HG03045 (cell line): Measurements from ENCODE around the gene RASGRP1.

Experiments used
- ATAC-seq: cut with Tn5 transposase; IDR thresholded peaks from one replicate; pipeline ENCODE4 v1.9.1; 2021; ENCODE audit warnings: mild to moderate bottlenecking, moderate library complexity; ENCODE audit not compliant: unreplicated experiment

The RASGRP1 gene

GRCh38 chr15:38508647-38509046 lies 56.0 kb downstream of the RASGRP1 start:
- ATAC-seq = no peak

- ATAC-seq = no peak
These were observed 57.0 kb downstream of the RASGRP1 start for GRCh38 chr15:38507570-38507969.

- no peak for ATAC-seq
These were observed 57.6 kb downstream of the RASGRP1 start for GRCh38 chr15:38506997-38507396.

GRCh38 chr15:38504680-38505467 lies 59.7 kb downstream of the RASGRP1 start:
- ATAC-seq = no peak

- ATAC-seq = no peak
These were observed 61.1 kb downstream of the RASGRP1 start for GRCh38 chr15:38503496-38503895.

GRCh38 chr15:38499651-38500050 lies 65.0 kb downstream of the RASGRP1 start:
- no peak for ATAC-seq

GRCh38 chr15:38496151-38496550 lies 68.5 kb downstream of the RASGRP1 start:
- no peak for ATAC-seq

- ATAC-seq = no peak
These were observed 74.2 kb downstream of the RASGRP1 start for GRCh38 chr15:38490242-38490922.

- no peak for ATAC-seq
These were observed 77.2 kb downstream of the RASGRP1 start for GRCh38 chr15:38487378-38487777.

- ATAC-seq = no peak
These were observed 77.7 kb downstream of the RASGRP1 start for GRCh38 chr15:38486936-38487335.

- no peak for ATAC-seq
These were observed 82.0 kb downstream of the RASGRP1 start for GRCh38 chr15:38482572-38482971.

- ATAC-seq = no peak
These were observed 82.9 kb downstream of the RASGRP1 start for GRCh38 chr15:38481761-38482160.

- no peak for ATAC-seq
These were observed 83.5 kb downstream of the RASGRP1 start for GRCh38 chr15:38481113-38481512.

- no peak for ATAC-seq
These were observed 84.9 kb downstream of the RASGRP1 start for GRCh38 chr15:38479756-38480155.

GRCh38 chr15:38479266-38479665 lies 85.3 kb downstream of the RASGRP1 start:
- no peak for ATAC-seq

GRCh38 chr15:38477637-38478036 lies 87.0 kb downstream of the RASGRP1 start:
- no peak for ATAC-seq

- no peak for ATAC-seq
These were observed 88.5 kb downstream of the RASGRP1 start for GRCh38 chr15:38476120-38476519.

GRCh38 chr15:38475361-38475760 lies 89.3 kb downstream of the RASGRP1 start:
- ATAC-seq = no peak

GRCh38 chr15:38474155-38474757 lies 90.4 kb downstream of the RASGRP1 start:
- peak; percentile 93 for ATAC-seq

GRCh38 chr15:38471974-38472373 lies 92.6 kb downstream of the RASGRP1 start:
- ATAC-seq = no peak

GRCh38 chr15:38470816-38471215 lies 93.8 kb downstream of the RASGRP1 start:
- no peak for ATAC-seq

- ATAC-seq = no peak
These were observed 99.9 kb downstream of the RASGRP1 start for GRCh38 chr15:38464675-38465074.
